H1 (cell line): ENCODE results near the gene SKA3. TPM values are rescaled to one million over a fixed set of nuclear protein-coding genes. Genes with fewer than 3 reads are reported as not detected.
A peak's percentile ranks its signal among the peaks of the same experiment; 100 is the strongest.

Source experiments
- CTCF ChIA-PET: fragments of 300-600 bp; sonication (Branson Sonifier 250); formaldehyde crosslinking; loops from one replicate; lab custom pipeline; 2021; ENCODE audit not compliant: partially characterized antibody; lab: Charles Lee
- POLR2A ChIA-PET: fragments of 300-600 bp; sonication (Branson Sonifier 250); formaldehyde crosslinking; loops from one replicate; lab custom pipeline; 2021; ENCODE audit warnings: inconsistent platforms; ENCODE audit not compliant: partially characterized antibody; lab: Charles Lee
- DNase-seq, 2 experiments: peaks; one replicate each; pipeline versions ENCODE4 v3.0.0 to v3.0.0-alpha.2; 2010 to 2022; ENCODE audit warnings: low spot score in 2 of 2, low read depth in 1 of 2, mixed read lengths in 1 of 2
- FAIRE-seq: peaks from 2 replicates; lab custom pipeline; 2011; peaks lifted over from hg19 to GRCh38; lab: Jason Lieb, UNC
- H2AFZ ChIP-seq: 2 replicates; pipeline ENCODE4 v1.8.1; 2012; ENCODE audit warnings: low read length, inconsistent platforms
- H2AK5ac ChIP-seq: 2 replicates; pipeline ENCODE4 v1.6.1; 2013; ENCODE audit warnings: low read depth, low read length
- H2BK120ac ChIP-seq: replicated peaks from 2 replicates; pipeline ENCODE3; 2013; ENCODE audit warnings: low read depth, low read length, inconsistent platforms
- H2BK12ac ChIP-seq: 2 replicates; pipeline ENCODE4 v1.6.1; 2013; ENCODE audit warnings: low read depth, low read length
- H2BK15ac ChIP-seq: 2 replicates; pipeline ENCODE4 v1.6.1; 2013; ENCODE audit warnings: low read length
- H2BK20ac ChIP-seq: 2 replicates; pipeline ENCODE4 v1.6.1; 2013; ENCODE audit warnings: low read length
- H2BK5ac ChIP-seq: 2 replicates; pipeline ENCODE4 v1.6.1; 2013; ENCODE audit warnings: low read depth, low read length
- H3K14ac ChIP-seq: 2 replicates; pipeline ENCODE4 v1.6.1; 2013; ENCODE audit warnings: inconsistent platforms; ENCODE audit not compliant: insufficient read length
- H3K18ac ChIP-seq: 2 replicates; pipeline ENCODE4 v1.6.1; 2013; ENCODE audit warnings: low read length; ENCODE audit errors: extremely low read depth
- H3K23ac ChIP-seq: 2 replicates; pipeline ENCODE4 v1.6.1; 2013; ENCODE audit warnings: inconsistent platforms; ENCODE audit not compliant: insufficient read length
- H3K23me2 ChIP-seq: 2 replicates; pipeline ENCODE4 v1.6.1; 2013; ENCODE audit warnings: low read depth, low read length
- H3K27ac ChIP-seq: 2 replicates; pipeline ENCODE4 v1.6.1; 2011; ENCODE audit warnings: low read depth, low read length, inconsistent platforms
- H3K27me3 ChIP-seq, 4 experiments: replicated peaks in 1 of 4; 1 replicate in 1 of 4; 2 replicates in 3 of 4; pipeline versions ENCODE4 v1.6.1 to v1.8.1; 2011 to 2013; ENCODE audit warnings: low read length in 3 of 4, mild to moderate bottlenecking in 3 of 4, inconsistent platforms in 2 of 4, mixed read lengths in 2 of 4, moderate library complexity in 1 of 4; ENCODE audit not compliant: control insufficient read depth in 3 of 4, insufficient read depth in 3 of 4; ENCODE audit errors: extremely low read depth in 1 of 4
- H3K36me3 ChIP-seq, 4 experiments: 2 replicates each; pipeline versions ENCODE4 v1.6.1 to v1.8.1; 2011 to 2013; ENCODE audit warnings: mild to moderate bottlenecking in 4 of 4, low read length in 3 of 4, moderate library complexity in 2 of 4, control low read depth in 1 of 4, inconsistent platforms in 1 of 4; ENCODE audit not compliant: insufficient read depth in 4 of 4, control insufficient read depth in 2 of 4
- H3K4ac ChIP-seq: replicated peaks from 2 replicates; pipeline ENCODE3; 2013; ENCODE audit warnings: low read length, low read depth, mixed read lengths, inconsistent platforms; ENCODE audit not compliant: insufficient read length
- H3K4me1 ChIP-seq, 4 experiments: replicated peaks in 1 of 4; 1 replicate in 1 of 4; 2 replicates in 3 of 4; pipeline versions ENCODE4 v1.6.1 to v1.8.1; 2011 to 2013; ENCODE audit warnings: low read length in 3 of 4, inconsistent platforms in 2 of 4, mixed read lengths in 1 of 4; ENCODE audit not compliant: insufficient read depth in 4 of 4, control insufficient read depth in 3 of 4
- H3K4me2 ChIP-seq, 2 experiments: 2 replicates each; pipeline versions ENCODE4 v1.6.1 to v1.8.1; 2011 to 2013; ENCODE audit warnings: low read depth in 2 of 2, low read length in 2 of 2, control low read depth in 1 of 2, inconsistent platforms in 1 of 2, mild to moderate bottlenecking in 1 of 2; ENCODE audit not compliant: insufficient read depth in 1 of 2
- H3K4me3 ChIP-seq, 4 experiments: fragments of 200-600, 300-600 bp in 1 of 4; sonication (generic), shearing (Covaris generic), sonication (Bioruptor Twin) in 1 of 4; 2 replicates each; pipeline versions ENCODE4 v1.5.1 to v1.8.1; 2011 to 2016; ENCODE audit warnings: low read length in 4 of 4, low read depth in 3 of 4, control low read depth in 2 of 4, inconsistent platforms in 2 of 4, mild to moderate bottlenecking in 2 of 4, mixed read lengths in 1 of 4, moderate library complexity in 1 of 4; ENCODE audit not compliant: insufficient read depth in 2 of 4; ENCODE audit errors: extremely low read depth in 1 of 4
- H3K56ac ChIP-seq: replicated peaks from 2 replicates; pipeline ENCODE3; 2013; ENCODE audit warnings: low read depth, mild to moderate bottlenecking, mixed read lengths, low read length, inconsistent platforms; ENCODE audit not compliant: insufficient read length
- H3K79me1 ChIP-seq: 2 replicates; pipeline ENCODE4 v1.6.1; 2013; ENCODE audit warnings: low read depth, low read length, control low read depth
- H3K79me2 ChIP-seq, 2 experiments: 2 replicates each; pipeline versions ENCODE4 v1.6.1 to v1.8.1; 2012 to 2013; ENCODE audit warnings: low read length in 2 of 2, mild to moderate bottlenecking in 2 of 2, inconsistent platforms in 1 of 2; ENCODE audit not compliant: insufficient read depth in 2 of 2, control insufficient read depth in 1 of 2
- H3K9ac ChIP-seq, 4 experiments: replicated peaks in 1 of 4; 1 replicate in 1 of 4; 2 replicates in 3 of 4; pipeline versions ENCODE4 v1.6.1 to v1.8.1; 2011 to 2013; ENCODE audit warnings: low read depth in 3 of 4, low read length in 3 of 4, control low read depth in 2 of 4, mild to moderate bottlenecking in 2 of 4, moderate library complexity in 2 of 4, inconsistent platforms in 1 of 4; ENCODE audit errors: extremely low read depth in 1 of 4
- H3K9me3 ChIP-seq, 2 experiments: 2 replicates each; pipeline versions ENCODE4 v1.6.1 to v1.8.1; 2012 to 2013; ENCODE audit warnings: mild to moderate bottlenecking in 2 of 2, moderate library complexity in 2 of 2, control low read depth in 1 of 2, inconsistent platforms in 1 of 2, low read depth in 1 of 2, low read length in 1 of 2, mixed read lengths in 1 of 2; ENCODE audit not compliant: insufficient read depth in 2 of 2
- H4K20me1 ChIP-seq, 2 experiments: replicated peaks in 1 of 2; 2 replicates each; pipeline versions ENCODE3 to v1.8.1; 2011 to 2013; ENCODE audit warnings: inconsistent platforms in 2 of 2, low read length in 2 of 2, mild to moderate bottlenecking in 1 of 2; ENCODE audit not compliant: insufficient read depth in 2 of 2, control insufficient read depth in 1 of 2
- H4K5ac ChIP-seq: 2 replicates; pipeline ENCODE4 v1.6.1; 2013; ENCODE audit warnings: low read length, low read depth, mixed read lengths, inconsistent platforms; ENCODE audit not compliant: insufficient read length
- H4K8ac ChIP-seq: 2 replicates; pipeline ENCODE4 v1.8.0; 2013; ENCODE audit warnings: mild to moderate bottlenecking, moderate library complexity, low read length, inconsistent platforms; ENCODE audit not compliant: insufficient read depth; ENCODE audit errors: extremely low read depth
- H4K91ac ChIP-seq: replicated peaks from 2 replicates; pipeline ENCODE3; 2013; ENCODE audit warnings: low read length, mixed read lengths, inconsistent platforms; ENCODE audit not compliant: insufficient read length
- EGR1 ChIP-seq: IDR thresholded peaks from 2 replicates; pipeline ENCODE4 v1.6.1; 2011; ENCODE audit warnings: low read depth, low read length, borderline replicate concordance
- JUND ChIP-seq: IDR thresholded peaks from 2 replicates; pipeline ENCODE4 v1.6.1; 2011; ENCODE audit warnings: mild to moderate bottlenecking, improper control_type of control experiment, low read length
- WGBS, 2 experiments: shearing (Covaris generic) in 1 of 2; methylation state at CpG; one replicate each; pipeline versions ENCODE4 v1.1.6 to v1.1.7; 2013 to 2015; ENCODE audit warnings: low lambda C conversion rate in 2 of 2, mixed read lengths in 2 of 2, inconsistent platforms in 1 of 2, low coverage in 1 of 2, missing lambda C conversion rate in 1 of 2; ENCODE audit not compliant: insufficient replicate concordance in 2 of 2, insufficient coverage in 1 of 2, insufficient read length in 1 of 2; ENCODE audit errors: extremely low coverage in 1 of 2, missing lambda C conversion rate in 1 of 2; 5-methylcytosine and 5-hydroxymethylcytosine counted together
- polyA plus RNA-seq, 7 experiments: library from polyadenylated mRNA; depleted of rRNA in 3 of 7; stranded (reverse) in 5 of 7; unstranded in 2 of 7; fragments of >200 nt in 5 of 7; fragments of 200-250 nt in 2 of 7; gene quantifications; 1 replicate in 5 of 7; 2 replicates in 1 of 7; 4 replicates in 1 of 7; pipeline versions ENCODE4 v1.2.1 to v1.2.3, GENCODE V29; 2011 to 2013; ENCODE audit warnings: missing spikeins in 2 of 7, mixed read lengths in 2 of 7
- total RNA-seq: library from RNA; stranded (reverse); fragmentation: NEBNext Ultra II Directional; extraction: Animal tissue kit (Norgen Biotek cat#: 25700); gene quantifications from 2 replicates; pipeline ENCODE4 v1.2.1, GENCODE V29; 2021

The SKA3 gene
- total and polyA plus RNA-seq, 2 of the 8 experiments (the other 6 are each of a cell fraction or from before 2014, with no cell fraction given) = 32.3 to 63.7 TPM

- Histone ChIP-seq H3K79me1 (no peaks in the 10 kb centered on the region), H2BK15ac (no peak overlapping the region), H3K4me2 (no peak overlapping the region), H2AK5ac (no peak overlapping the region), H3K23ac (no peak overlapping the region), H3K56ac (no peak overlapping the region), H3K14ac (no peak overlapping the region), H3K4me1 (peaks cover 0 to 7% (median 3%) of the 10 kb centered on the region in 4 experiments; a peak in 3 of 7 replicates), H3K18ac (no peak overlapping the region), H3K4me3 (no peak overlapping the region), H2AFZ (no peak overlapping the region), H3K9me3 (no peaks in the 10 kb centered on the region), H4K8ac (no peak overlapping the region), H3K79me2 (no peaks in the 10 kb centered on the region), H2BK5ac (no peak overlapping the region), H4K5ac (no peak overlapping the region), H3K4ac (no peak overlapping the region), H3K9ac (no peak overlapping the region), H3K27ac (no peak overlapping the region), H3K36me3 (no peaks in the 10 kb centered on the region; a peak in 1 of 8 replicates), H4K91ac (no peak overlapping the region), H2BK12ac (no peak overlapping the region), H4K20me1 (no peaks in the 10 kb centered on the region), H3K23me2 (no peaks in the 10 kb centered on the region), H2BK120ac (no peak overlapping the region), H3K27me3 (no peaks in the 10 kb centered on the region), H2BK20ac (0 out of 2 replicates have a peak overlapping the region, but pooled peaks have one; percentile 76)
- CTCF ChIA-PET = interaction anchor here (1.5 kb wide), 1 partner anchor 15 kb away, joined by 3 read pairs; no protein-coding TSS in a partner anchor
- TF ChIP-seq JUND (no peak), EGR1 (no peak)
- 92% methylated on average over 1 of the region's 1 CpG; no CpG with 5 or more reads in 1 of the 2 experiments for WGBS, 2 experiments
- no peak for FAIRE-seq
- POLR2A ChIA-PET = no interaction called here
- no peak for DNase-seq
Observed at GRCh38 chr13:21117104-21117809, 59.1 kb downstream of the SKA3 start.
